NCI-H1105 (cell line): ENCODE measurements around the gene OR2V2.
A peak's percentile ranks its signal among the peaks of the same experiment; 100 is the strongest.
"Not testable (repeated sequence)": the region's sequence is repeated elsewhere in the genome, so short reads cannot be mapped to it uniquely, and the experiment has no call there.

ENCODE experiments used
- DNase-seq: peaks from one replicate; lab custom pipeline; 2025; lab: John Stamatoyannopoulos, UW

Gene OR2V2

GRCh38 chr5:181145133-181145532 lies 2.3 kb upstream of the OR2V2 start:
- no peak for DNase-seq

- no peak for DNase-seq
Measured at GRCh38 chr5:181149355-181149754, 2.0 kb downstream of the OR2V2 start.

- no peak for DNase-seq
Measured at GRCh38 chr5:181149806-181150733, 2.7 kb downstream of the OR2V2 start.

- DNase-seq, result no peak
Measured at GRCh38 chr5:181151146-181151545, 3.8 kb downstream of the OR2V2 start.

GRCh38 chr5:181152406-181152805 lies 5.0 kb downstream of the OR2V2 start:
- DNase-seq, result no peak

- no peak for DNase-seq
Measured at GRCh38 chr5:181153814-181154213, 6.4 kb downstream of the OR2V2 start.

- no peak for DNase-seq
Measured at GRCh38 chr5:181156758-181157157, 9.4 kb downstream of the OR2V2 start.

- no peak for DNase-seq
Measured at GRCh38 chr5:181158869-181159268, 11.5 kb downstream of the OR2V2 start.

GRCh38 chr5:181159286-181160151 lies 12.1 kb downstream of the OR2V2 start:
- peak; percentile 62 for DNase-seq

GRCh38 chr5:181160152-181160754 lies 12.9 kb downstream of the OR2V2 start:
- DNase-seq, result no peak

- not testable (repeated sequence) for DNase-seq
Measured at GRCh38 chr5:181160755-181161533, 13.6 kb downstream of the OR2V2 start.

- DNase-seq, result no peak
Measured at GRCh38 chr5:181161534-181162175, 14.3 kb downstream of the OR2V2 start.

GRCh38 chr5:181163487-181164075 lies 16.2 kb downstream of the OR2V2 start:
- DNase-seq, result no peak

- DNase-seq, result no peak
Measured at GRCh38 chr5:181164076-181164952, 16.9 kb downstream of the OR2V2 start.

GRCh38 chr5:181166812-181167733 lies 19.7 kb downstream of the OR2V2 start:
- DNase-seq, result no peak

GRCh38 chr5:181167814-181168488 lies 20.6 kb downstream of the OR2V2 start:
- DNase-seq, result no peak

GRCh38 chr5:181168595-181169118 lies 21.3 kb downstream of the OR2V2 start:
- DNase-seq, result no peak
